ENCODE results near the gene SLC9A9. TPM values are rescaled to one million over a fixed set of nuclear protein-coding genes. Genes with fewer than 3 reads are reported as not detected.

The SLC9A9 gene
- total and polyA plus RNA-seq, 10 of the 15 experiments (the other 5 are each of a cell fraction or from before 2014, with no cell fraction given) = 3.5 to 14.2 (median 9.3) TPM

DNA sequence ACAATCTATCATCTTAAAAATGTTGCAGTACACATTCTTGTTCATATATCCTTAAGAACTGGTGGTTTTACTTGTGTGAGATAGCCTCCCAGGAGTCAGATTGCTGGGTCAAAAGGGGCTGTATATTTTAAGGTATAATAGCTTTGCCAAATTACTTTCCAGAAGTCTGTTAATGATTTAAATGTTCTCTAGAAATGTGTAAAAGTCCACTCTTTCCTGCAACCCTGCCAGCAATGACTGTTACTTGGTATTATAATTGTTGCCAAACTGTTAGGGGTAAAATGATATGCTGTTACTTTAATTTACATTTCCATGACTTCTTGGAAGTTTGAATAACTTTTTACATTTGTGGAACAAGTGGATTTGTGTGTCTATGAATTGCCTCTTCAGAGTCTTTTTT is 170.8 kb downstream of the SLC9A9 start:
- no peak overlapping the region for H3K27ac ChIP-seq (ENCODE audit: control insufficient read depth, insufficient read depth)
- no peak overlapping the region for H2AFZ ChIP-seq (ENCODE audit: control insufficient read depth, low read depth, low read length)
- ATAC-seq = no peak
- TF ChIP-seq PML (IDR thresholded peaks at IDR 0.05; ENCODE audit: low read length) = no peak
- no peak for TF ChIP-seq TARDBP (IDR thresholded peaks at IDR 0.05; ENCODE audit: borderline replicate concordance)
- no peak for TF ChIP-seq RCOR1 (conservative IDR thresholded peaks at IDR 0.05; ENCODE audit: low read depth, low read length)
- TF ChIP-seq MYB (IDR thresholded peaks at IDR 0.05; ENCODE audit: borderline replicate concordance, low read depth, low read length) = no peak
- TF ChIP-seq SKIL (IDR thresholded peaks at IDR 0.05; ENCODE audit: low read depth, poor library complexity, severe bottlenecking) = no peak
- no peak for TF ChIP-seq RELA (IDR thresholded peaks at IDR 0.05; ENCODE audit: borderline replicate concordance, partially characterized antibody)
- no peak for TF ChIP-seq NFYB (IDR thresholded peaks at IDR 0.05; ENCODE audit: insufficient read depth, low read depth, low read length)
- TF ChIP-seq ZBTB4 (CRISPR knock-in tag; IDR thresholded peaks at IDR 0.05) = no peak
- no peak for TF ChIP-seq FOXM1 (IDR thresholded peaks at IDR 0.05; ENCODE audit: low read depth, low read length)
- TF ChIP-seq CBX5 (IDR thresholded peaks at IDR 0.05; ENCODE audit: low read depth) = no peak
- TF ChIP-seq SPI1 (IDR thresholded peaks at IDR 0.05; ENCODE audit: borderline replicate concordance, insufficient read depth, low read depth, low read length) = no peak
- no peak for TF ChIP-seq BCL3 (IDR thresholded peaks at IDR 0.05; ENCODE audit: borderline replicate concordance, insufficient read depth, low read depth, low read length, poor library complexity, severe bottlenecking)
- TF ChIP-seq, protein P1, sequence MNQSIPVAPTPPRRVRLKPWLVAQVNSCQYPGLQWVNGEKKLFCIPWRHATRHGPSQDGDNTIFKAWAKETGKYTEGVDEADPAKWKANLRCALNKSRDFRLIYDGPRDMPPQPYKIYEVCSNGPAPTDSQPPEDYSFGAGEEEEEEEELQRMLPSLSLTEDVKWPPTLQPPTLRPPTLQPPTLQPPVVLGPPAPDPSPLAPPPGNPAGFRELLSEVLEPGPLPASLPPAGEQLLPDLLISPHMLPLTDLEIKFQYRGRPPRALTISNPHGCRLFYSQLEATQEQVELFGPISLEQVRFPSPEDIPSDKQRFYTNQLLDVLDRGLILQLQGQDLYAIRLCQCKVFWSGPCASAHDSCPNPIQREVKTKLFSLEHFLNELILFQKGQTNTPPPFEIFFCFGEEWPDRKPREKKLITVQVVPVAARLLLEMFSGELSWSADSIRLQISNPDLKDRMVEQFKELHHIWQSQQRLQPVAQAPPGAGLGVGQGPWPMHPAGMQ (IDR thresholded peaks at IDR 0.05; ENCODE audit: borderline replicate concordance) = no peak
- RAD21 ChIA-PET (ENCODE audit: unreplicated experiment) = no interaction called here
- H3K9ac ChIP-seq (ENCODE audit: control insufficient read depth, insufficient read depth, low read length) = no peak overlapping the region
- no peaks in the 10 kb centered on the region for H4K20me1 ChIP-seq (ENCODE audit: control insufficient read depth, insufficient read depth)
- no peak overlapping the region for H3K4me3 ChIP-seq
- H3K79me2 ChIP-seq (ENCODE audit: control insufficient read depth, insufficient read depth, low read length) = no peaks in the 10 kb centered on the region
- no peak for DNase-seq (ENCODE audit: low read depth, low spot score)
- no TSS peak for BruUV-seq (replicated peaks)
- CTCF ChIA-PET = no interaction called here
- intact Hi-C loops (cut with micrococcal nuclease; ENCODE audit: unreplicated experiment) (no loop called here), in situ Hi-C loops (cut with MboI) (no loop called here)
- H3K9me3 ChIP-seq (replicated peaks; ENCODE audit: control insufficient read depth, insufficient read depth, low read length) = no peaks in the 10 kb centered on the region
- H3K36me3 ChIP-seq (ENCODE audit: control insufficient read depth in 2 of 2, insufficient read depth in 2 of 2, low read length in 1 of 2) = no peaks in the 10 kb centered on the region
- no peak for FAIRE-seq
- no peak overlapping the region for H3K4me2 ChIP-seq (ENCODE audit: control insufficient read depth, insufficient read depth)
- H3K27me3 ChIP-seq (replicated peaks in 1 of 2; ENCODE audit: control insufficient read depth in 2 of 2, insufficient read depth in 2 of 2, low read length in 1 of 2) = no peaks in the 10 kb centered on the region
- POLR2A ChIA-PET = no interaction called here
- no peaks in the 10 kb centered on the region; the same call in 1 of the 2 replicates for H3K4me1 ChIP-seq (ENCODE audit: control insufficient read depth, insufficient read depth, low read length)
- SMC1A ChIA-PET (ENCODE audit: uncharacterized antibody, unreplicated experiment) = no interaction called here
